Measurements from ENCODE around the gene YPEL2.

GRCh38 chr17:59284317-59284716 is 47.1 kb upstream of the YPEL2 start:
- no peak for TF ChIP-seq EZH2 (IDR thresholded peaks at IDR 0.05; ENCODE audit: borderline replicate concordance, low read depth, low read length, severe bottlenecking)
- no peak for TF ChIP-seq CTCF (IDR thresholded peaks at IDR 0.05; ENCODE audit: borderline replicate concordance, extremely low read depth, low read length, poor library complexity, severe bottlenecking)

Data from DND-41 (cell line).